NK-92 treated with Interleukin-12 subunit alpha and Interleukin-12 subunit beta, amount 100 ng/mL, for 24 hours (cell line): Measurements from ENCODE around the gene NAV1.
"Not testable (repeated sequence)": the region's sequence is repeated elsewhere in the genome, so short reads cannot be mapped to it uniquely, and the experiment has no call there.

ENCODE experiments used
- DNase-seq: peaks from one replicate; lab custom pipeline; 2025; lab: John Stamatoyannopoulos, UW

The NAV1 gene, protein sequence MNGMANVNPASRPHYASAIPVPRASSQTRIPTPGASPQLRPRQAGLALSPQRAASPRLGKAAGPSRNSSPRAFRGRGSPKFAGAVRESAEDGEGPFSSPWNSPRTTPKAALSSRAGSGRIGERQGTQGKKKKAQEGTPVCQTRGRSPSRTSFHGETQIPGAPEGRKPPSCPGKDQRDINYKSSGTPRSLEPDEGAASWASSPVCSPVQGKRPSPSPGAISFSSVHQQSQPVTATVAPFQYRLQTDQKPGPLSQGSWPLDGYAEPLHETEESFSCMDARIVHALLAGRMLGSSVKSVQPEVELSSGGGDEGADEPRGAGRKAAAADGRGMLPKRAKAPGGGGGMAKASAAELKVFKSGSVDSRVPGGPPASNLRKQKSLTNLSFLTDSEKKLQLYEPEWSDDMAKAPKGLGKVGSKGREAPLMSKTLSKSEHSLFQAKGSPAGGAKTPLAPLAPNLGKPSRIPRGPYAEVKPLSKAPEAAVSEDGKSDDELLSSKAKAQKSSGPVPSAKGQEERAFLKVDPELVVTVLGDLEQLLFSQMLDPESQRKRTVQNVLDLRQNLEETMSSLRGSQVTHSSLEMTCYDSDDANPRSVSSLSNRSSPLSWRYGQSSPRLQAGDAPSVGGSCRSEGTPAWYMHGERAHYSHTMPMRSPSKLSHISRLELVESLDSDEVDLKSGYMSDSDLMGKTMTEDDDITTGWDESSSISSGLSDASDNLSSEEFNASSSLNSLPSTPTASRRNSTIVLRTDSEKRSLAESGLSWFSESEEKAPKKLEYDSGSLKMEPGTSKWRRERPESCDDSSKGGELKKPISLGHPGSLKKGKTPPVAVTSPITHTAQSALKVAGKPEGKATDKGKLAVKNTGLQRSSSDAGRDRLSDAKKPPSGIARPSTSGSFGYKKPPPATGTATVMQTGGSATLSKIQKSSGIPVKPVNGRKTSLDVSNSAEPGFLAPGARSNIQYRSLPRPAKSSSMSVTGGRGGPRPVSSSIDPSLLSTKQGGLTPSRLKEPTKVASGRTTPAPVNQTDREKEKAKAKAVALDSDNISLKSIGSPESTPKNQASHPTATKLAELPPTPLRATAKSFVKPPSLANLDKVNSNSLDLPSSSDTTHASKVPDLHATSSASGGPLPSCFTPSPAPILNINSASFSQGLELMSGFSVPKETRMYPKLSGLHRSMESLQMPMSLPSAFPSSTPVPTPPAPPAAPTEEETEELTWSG (N-terminal part only)

DNA sequence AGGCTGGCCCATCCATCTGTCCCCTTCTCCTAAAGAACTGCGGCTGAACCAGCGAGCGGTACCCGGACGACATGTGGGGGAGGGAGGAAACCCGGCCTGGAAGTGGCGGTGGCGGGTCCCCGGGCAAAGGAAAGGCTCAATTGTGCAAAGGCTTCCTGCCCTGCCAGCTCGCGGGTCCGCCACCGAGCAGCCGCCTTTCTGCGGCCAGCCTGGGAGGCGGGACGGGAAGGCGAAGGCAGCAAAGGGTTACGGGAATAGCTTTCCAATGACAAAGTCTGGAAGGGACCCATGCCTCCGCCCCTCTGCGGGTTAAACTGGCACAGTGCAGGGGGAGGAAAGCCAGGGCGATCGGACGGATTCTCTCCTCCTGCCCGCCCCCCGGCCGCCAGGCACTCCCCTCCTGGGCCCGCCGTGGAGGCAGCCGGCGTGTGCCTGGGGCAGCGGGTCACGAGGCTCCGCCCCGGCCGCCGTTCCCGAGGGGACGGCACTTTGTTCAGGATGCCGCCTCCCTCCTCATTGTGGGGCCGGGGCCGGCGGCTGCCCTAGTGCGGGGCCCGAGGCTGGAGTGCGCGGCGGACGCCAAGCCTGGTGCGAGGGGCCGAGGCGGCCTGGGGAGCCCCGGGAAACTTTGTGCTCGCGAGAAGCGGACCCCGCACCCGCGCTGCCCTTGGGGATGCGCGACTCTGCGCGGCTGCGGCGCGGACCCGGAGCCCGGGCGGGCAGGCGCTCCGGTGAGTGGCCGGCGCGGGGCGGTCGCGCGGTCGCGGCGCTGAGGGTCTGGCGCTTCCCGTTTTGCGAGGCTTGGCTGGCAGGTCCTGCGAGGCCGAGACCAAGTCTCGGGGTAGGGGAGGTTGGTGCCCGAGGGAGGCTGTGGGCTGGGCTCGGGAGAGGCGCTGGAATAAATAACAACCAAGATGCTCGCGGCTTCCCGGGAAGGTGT lies at the start of gene NAV1:
Gene NAV1 (plus strand): TSS at position 516 of the 940 bp plus-strand sequence. CDS start 83,758 bp downstream, outside the sequence.
- no peak for DNase-seq

DNA sequence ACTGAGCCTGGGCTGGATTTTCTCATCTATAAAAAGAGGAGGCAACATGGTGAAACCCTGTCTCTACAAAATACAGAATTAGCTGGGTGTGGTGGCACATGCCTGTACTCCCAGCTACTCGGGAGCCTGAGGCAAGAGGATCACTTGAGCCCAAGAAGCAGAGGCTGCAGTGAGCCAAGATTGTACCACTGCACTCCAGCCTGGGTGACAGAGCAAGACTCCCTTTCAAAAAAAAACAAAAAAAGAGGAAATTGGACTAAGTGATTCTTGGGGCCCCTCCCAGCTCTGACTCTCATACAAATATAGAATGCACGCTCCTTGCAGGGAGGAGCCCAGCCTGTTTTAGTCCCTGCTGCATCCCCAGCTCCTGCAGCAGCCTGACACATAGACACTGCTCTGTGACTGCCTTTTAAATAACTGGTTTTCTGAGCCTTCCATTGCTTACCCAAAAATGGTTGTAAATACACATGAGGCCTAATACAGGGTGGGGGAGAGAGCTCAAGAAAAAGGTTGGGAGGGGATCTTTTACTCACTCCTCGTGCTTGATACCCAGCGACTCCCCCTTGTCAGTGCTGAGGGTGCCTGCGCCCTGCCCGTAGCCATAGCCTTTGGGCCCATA lies 49.2 kb upstream of the NAV1 start:
- no peak for DNase-seq

DNA sequence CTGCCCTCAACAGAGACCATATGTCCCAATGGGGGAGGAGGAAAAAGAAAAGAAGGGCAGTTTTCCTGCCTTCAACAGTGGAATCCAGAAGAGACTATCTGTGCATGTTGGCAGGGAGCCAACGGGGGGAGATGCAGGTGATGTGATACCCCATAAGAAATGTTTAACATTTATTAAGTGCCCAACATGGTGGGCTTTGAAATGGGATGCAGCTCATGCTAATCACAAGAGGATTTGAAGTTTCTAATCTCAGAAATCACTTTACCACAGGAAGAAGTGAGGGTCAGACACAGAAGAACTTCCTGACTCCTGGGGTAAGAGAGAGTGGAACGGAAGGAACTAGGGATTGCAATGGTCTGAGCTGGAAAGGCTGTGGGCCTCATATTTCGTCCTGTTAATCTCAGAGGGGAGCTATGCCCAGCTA lies 48.2 kb upstream of the NAV1 start:
- no peak for DNase-seq

DNA sequence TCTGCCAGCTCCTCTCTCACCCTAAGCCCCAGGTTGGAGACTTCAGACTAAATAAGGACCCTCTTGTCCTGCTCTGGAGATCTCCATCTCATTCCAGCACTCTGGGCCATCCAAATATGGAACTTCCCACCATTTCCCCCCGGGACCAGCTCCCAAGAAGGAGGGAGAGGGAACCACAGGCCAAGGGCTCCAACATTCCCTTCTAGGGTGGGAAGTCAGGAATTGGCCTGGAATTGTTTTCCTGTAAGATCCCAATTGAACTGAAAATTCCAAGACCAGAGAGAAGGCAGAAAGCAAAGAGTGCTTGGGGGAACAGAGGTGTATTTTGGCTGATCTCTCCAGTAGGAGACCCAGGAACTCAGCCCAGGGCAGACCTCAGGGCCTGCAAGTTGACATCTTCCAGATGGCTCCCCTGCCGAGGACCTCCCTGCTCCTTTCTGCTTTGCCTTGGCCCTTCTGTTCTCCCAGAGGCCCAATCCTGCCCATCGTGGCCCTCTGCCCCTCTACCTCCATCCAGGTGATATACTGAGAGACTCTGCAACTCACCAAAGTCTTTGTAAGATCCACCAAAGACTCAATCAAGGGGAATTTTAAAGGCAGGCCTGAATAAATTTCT lies 46.9 kb upstream of the NAV1 start:
- DNase-seq, result no peak

- not testable (repeated sequence) for DNase-seq
Measured at GRCh38 chr1:201493026-201493656, 45.8 kb upstream of the NAV1 start.

- DNase-seq, result no peak
Measured at GRCh38 chr1:201493757-201494617, 44.9 kb upstream of the NAV1 start.

- no peak for DNase-seq
Measured at GRCh38 chr1:201495551-201496295, 43.2 kb upstream of the NAV1 start.

DNA sequence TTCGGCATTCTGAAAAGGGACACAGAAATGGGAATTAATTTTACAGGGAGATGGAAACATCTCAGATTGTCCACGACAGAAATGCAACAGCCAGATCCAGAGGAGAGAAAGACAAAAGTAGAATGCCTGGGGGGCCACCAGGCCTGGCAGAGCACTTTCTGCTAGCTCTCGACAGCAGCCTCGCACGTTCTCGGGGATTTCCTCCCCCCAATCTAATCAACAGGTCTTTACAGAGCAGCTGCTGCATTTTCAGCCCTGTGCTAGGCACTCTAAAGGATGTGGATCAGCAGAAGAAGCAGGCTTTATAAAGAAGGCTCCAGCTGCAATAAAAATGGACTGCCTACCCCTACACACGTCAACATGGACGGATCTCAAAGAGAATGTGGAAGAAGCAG lies 42.6 kb upstream of the NAV1 start:
- DNase-seq, result no peak

- DNase-seq, result no peak
Measured at GRCh38 chr1:201497935-201498509, 40.9 kb upstream of the NAV1 start.

GRCh38 chr1:201498621-201499020 lies 40.3 kb upstream of the NAV1 start:
- DNase-seq, result no peak

DNA sequence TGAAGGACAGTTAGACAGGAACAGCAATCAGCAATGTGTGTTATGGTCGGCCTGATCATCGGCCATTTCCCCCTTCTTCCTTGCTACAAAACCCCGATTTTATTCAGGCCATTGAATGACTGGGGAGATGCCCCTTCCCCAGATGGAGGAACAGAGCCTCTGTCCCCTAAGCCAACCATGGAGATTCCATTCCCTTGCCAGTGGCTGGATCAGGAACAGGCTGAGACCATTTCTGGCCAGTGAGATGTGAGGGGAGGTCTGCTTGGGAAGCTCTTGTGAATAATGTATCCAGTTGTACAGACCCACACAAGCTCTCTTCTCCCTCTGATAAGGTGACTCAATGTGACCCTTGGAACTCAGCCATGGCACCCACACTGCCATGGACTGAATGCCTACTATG lies 39.7 kb upstream of the NAV1 start:
- no peak for DNase-seq

GRCh38 chr1:201499795-201500669 lies 38.9 kb upstream of the NAV1 start:
- no peak for DNase-seq

DNA sequence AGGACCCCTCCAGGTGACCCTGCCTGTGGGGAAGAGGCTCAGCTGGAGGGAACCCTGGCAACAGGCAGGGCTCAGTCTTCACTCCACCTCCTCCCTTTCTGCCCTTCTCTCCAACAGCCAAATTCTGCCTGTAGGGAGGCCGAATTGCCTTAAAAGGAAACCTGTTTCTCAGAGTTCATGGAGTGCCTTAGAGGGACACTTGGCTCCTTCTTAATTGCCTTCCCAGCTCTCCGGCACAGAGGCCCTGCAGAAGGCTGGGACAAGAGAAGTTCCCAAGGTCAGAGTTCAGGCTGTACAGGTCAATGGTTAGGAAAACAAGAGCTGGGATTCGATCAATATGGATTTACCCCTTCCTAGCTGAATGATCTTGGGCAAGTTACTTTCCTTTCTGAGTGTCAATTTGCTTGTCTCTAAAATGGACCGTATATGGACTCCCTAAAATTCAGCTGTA lies 38.2 kb upstream of the NAV1 start:
- DNase-seq, result no peak

DNA sequence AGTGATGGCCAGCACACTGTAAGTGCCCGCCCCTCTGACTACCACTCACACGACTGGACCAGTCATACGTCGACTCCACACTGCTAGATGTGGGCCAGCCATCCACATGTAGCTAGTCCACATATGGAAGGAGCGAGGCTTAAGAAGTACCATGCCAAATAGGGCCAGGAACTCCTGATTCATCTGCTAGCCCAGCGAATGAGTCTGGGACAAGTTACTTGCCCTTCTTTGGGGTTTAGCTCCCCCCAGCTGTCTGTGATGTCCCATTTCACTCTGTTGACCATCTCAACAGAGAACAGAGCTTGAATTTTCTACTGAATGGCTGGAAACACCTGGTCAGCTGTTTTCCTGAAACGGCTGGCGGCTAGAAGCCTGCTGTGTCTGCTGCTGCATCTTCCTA lies 37.8 kb upstream of the NAV1 start:
- DNase-seq, result no peak

- DNase-seq, result no peak
Measured at GRCh38 chr1:201501812-201502510, 37.0 kb upstream of the NAV1 start.

DNA sequence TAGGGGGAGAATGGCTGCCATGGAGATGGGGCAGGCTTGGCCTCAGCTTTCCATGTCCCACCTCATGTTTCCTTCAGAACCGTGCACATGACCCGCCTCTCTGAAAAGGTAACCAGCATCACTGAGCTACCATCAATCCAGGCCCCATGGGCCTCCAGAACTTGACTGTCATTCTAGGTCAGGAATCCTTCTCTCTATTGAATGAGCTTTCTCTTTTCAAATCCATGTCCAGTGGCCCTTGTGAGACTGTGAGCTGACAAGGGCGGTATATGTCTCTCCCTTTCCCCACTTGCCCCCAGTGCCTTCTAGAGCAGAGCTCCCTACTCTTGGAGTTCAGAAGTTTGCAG lies 36.4 kb upstream of the NAV1 start:
- DNase-seq, result no peak
